Stimulated activated naive CD8-positive, alpha-beta T cell treated with anti-CD3 and anti-CD28 coated beads, Interleukin-15, Interleukin-2, amounts not matched to agents 100 ng/mL and 50 ng/mL, for 24 hours (primary cell): ENCODE results near the gene CPLX3.
A peak's percentile ranks its signal among the peaks of the same experiment; 100 is the strongest.

Source experiments
- H3K27ac Mint-ChIP-seq: one replicate; pipeline ENCODE4 v1.8.0; 2021; ENCODE audit warnings: mild to moderate bottlenecking, mixed read lengths
- H3K27me3 Mint-ChIP-seq: one replicate; pipeline ENCODE4 v1.8.0; 2021; ENCODE audit warnings: mixed read lengths
- H3K36me3 Mint-ChIP-seq: one replicate; pipeline ENCODE4 v1.8.0; 2021; ENCODE audit warnings: low read depth, mixed read lengths
- H3K4me1 Mint-ChIP-seq: one replicate; pipeline ENCODE4 v1.8.0; 2021; ENCODE audit warnings: low read depth, mixed read lengths
- H3K4me3 Mint-ChIP-seq: one replicate; pipeline ENCODE4 v1.8.0; 2021; ENCODE audit warnings: mild to moderate bottlenecking, mixed read lengths
- H3K9me3 Mint-ChIP-seq: one replicate; pipeline ENCODE4 v1.8.0; 2021; ENCODE audit warnings: mixed read lengths

CPLX3 gene

DNA sequence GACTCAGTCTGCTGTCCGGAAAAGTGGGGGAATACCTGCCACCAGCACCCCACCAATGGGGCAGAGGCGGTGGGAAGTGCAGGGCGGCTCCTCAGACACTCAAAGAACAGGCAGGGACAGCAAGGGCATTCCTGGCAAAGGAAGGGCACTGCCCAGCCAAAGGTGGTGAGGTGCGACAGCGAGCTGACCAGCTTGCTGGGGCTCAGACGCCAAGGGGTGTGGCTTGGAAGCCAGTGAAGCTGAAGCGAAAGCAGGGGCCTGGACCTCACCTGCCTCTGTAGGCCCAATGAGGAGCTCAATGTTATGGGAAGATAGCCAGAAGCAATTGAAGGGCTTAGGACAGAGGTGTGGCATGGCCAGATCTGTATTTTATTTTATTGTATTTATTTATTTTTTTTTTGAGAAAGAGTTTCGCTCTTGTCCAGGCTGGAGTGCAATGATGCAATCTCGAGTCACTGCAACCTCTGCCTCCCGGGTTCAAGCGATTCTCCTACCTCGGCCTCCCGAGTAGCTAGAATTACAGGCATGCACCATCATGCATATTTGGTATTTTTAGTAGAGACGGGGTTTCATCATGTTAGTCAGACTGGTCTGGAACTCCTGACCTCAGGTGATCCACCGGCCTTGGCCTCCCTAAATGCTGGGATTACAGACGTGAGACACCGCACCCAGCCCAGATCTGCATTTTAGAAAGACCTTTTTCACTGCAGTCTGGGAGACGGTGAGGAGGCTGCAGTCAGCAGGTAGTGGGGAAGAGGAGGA lies 18.2 kb upstream of the CPLX3 start:
- no peaks in the 10 kb centered on the region for H3K9me3 Mint-ChIP-seq
- peaks cover 13% of the 10 kb centered on the region for H3K36me3 Mint-ChIP-seq
- no peak overlapping the region for H3K4me3 Mint-ChIP-seq
- peaks cover 39% of the 10 kb centered on the region for H3K4me1 Mint-ChIP-seq
- no peaks in the 10 kb centered on the region for H3K27me3 Mint-ChIP-seq
- peak overlapping the region; percentile 66 for H3K27ac Mint-ChIP-seq

GRCh38 chr15:74808840-74809229 lies 17.6 kb upstream of the CPLX3 start:
- Mint-ChIP-seq H3K36me3 (peaks cover 11% of the 10 kb centered on the region), H3K4me1 (peaks cover 38% of the 10 kb centered on the region), H3K27ac (no peak overlapping the region), H3K9me3 (no peaks in the 10 kb centered on the region), H3K4me3 (no peak overlapping the region), H3K27me3 (no peaks in the 10 kb centered on the region)

- Mint-ChIP-seq H3K27me3 (no peaks in the 10 kb centered on the region), H3K9me3 (no peaks in the 10 kb centered on the region), H3K4me3 (no peak overlapping the region), H3K4me1 (peaks cover 34% of the 10 kb centered on the region), H3K27ac (no peak overlapping the region), H3K36me3 (peaks cover 7% of the 10 kb centered on the region)
Measured at GRCh38 chr15:74809242-74809641, 17.2 kb upstream of the CPLX3 start.

GRCh38 chr15:74809956-74810355 lies 16.5 kb upstream of the CPLX3 start:
- Mint-ChIP-seq H3K4me1 (peaks cover 31% of the 10 kb centered on the region), H3K27ac (no peak overlapping the region), H3K9me3 (no peaks in the 10 kb centered on the region), H3K27me3 (no peaks in the 10 kb centered on the region), H3K4me3 (no peak overlapping the region), H3K36me3 (peaks cover 1% of the 10 kb centered on the region)

DNA sequence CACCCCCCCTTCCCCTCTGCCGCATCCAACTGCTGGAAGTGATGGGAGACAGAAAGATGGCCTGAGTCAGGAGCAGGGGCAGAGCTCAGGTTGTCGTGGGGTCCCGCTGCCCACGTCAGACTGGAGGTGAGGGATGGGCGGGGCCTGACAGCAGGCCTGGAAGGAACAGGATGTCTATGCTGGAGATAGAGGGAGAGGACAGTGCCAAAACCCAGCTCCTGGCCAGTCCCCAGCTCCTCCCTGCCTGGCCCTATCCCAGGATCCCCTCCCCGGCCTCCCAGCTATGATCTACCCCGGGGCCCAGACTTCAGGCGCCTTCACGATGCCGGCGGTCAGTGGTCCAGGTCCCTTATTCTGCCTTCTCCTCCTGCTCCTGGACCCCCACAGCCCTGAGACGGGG lies 13.9 kb upstream of the CPLX3 start, which contains the start of gene LMAN1L:
Gene LMAN1L, plus strand, starts transcription at position 303 of the 400 bp plus-strand sequence. Its CDS starts 20 bp downstream, at position 323.
- H3K4me1 Mint-ChIP-seq, result peaks cover 17% of the 10 kb centered on the region
- no peaks in the 10 kb centered on the region for H3K9me3 Mint-ChIP-seq
- no peak within 1 kb of the TSS for H3K27ac Mint-ChIP-seq
- no peaks in the 10 kb centered on the region for H3K36me3 Mint-ChIP-seq
- no peaks in the 10 kb centered on the region for H3K27me3 Mint-ChIP-seq
- H3K4me3 Mint-ChIP-seq, result no peak within 1 kb of the TSS

GRCh38 chr15:74815121-74815934 lies 11.1 kb upstream of the CPLX3 start:
- H3K27ac Mint-ChIP-seq, result no peak overlapping the region
- no peaks in the 10 kb centered on the region for H3K36me3 Mint-ChIP-seq
- H3K4me1 Mint-ChIP-seq, result peaks cover 14% of the 10 kb centered on the region
- no peak overlapping the region for H3K4me3 Mint-ChIP-seq
- H3K27me3 Mint-ChIP-seq, result no peaks in the 10 kb centered on the region
- no peaks in the 10 kb centered on the region for H3K9me3 Mint-ChIP-seq

- no peaks in the 10 kb centered on the region for H3K27me3 Mint-ChIP-seq
- no peaks in the 10 kb centered on the region for H3K36me3 Mint-ChIP-seq
- H3K9me3 Mint-ChIP-seq, result no peaks in the 10 kb centered on the region
- no peak overlapping the region for H3K27ac Mint-ChIP-seq
- no peak overlapping the region for H3K4me3 Mint-ChIP-seq
- H3K4me1 Mint-ChIP-seq, result peaks cover 14% of the 10 kb centered on the region
Measured at GRCh38 chr15:74815961-74816360, 10.5 kb upstream of the CPLX3 start.

DNA sequence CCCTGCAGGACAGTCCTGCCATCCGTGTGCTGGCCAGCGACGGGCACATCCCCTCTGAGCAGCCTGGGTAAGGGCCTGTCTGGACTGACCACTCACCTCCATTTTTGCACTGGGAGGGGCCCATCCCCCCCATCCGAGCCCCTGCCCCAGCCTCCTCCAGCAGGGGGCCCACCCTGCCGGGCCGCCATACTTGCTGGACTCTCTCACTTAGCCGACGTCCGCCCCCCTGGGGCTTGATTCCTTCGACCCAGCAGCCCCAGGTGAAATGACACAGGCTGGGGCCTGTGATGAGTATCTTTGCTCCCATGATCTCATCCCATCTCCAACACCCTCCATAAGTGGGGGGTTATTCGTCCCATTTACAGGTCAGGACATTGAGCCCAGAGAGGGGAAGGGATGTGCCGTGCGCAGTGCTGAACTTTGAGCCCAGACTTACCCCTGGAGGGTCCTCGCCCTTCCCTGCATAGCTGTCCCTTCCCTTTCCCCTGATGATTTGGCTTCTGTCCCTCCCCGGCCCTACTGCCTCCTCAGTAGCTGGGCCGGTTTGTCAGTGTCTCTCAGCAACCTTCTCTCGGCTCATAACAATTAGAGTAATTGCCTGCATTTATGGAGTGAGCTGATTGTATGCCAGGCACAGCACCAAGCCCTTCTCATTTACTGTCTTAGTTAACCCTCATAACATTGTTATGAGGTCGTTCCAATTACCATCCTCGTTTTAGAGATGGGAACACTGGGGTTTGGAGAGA lies 9.6 kb upstream of the CPLX3 start:
- Mint-ChIP-seq H3K27me3 (no peaks in the 10 kb centered on the region), H3K27ac (no peak overlapping the region), H3K4me1 (peaks cover 14% of the 10 kb centered on the region), H3K9me3 (no peaks in the 10 kb centered on the region), H3K4me3 (no peak overlapping the region), H3K36me3 (no peaks in the 10 kb centered on the region)

DNA sequence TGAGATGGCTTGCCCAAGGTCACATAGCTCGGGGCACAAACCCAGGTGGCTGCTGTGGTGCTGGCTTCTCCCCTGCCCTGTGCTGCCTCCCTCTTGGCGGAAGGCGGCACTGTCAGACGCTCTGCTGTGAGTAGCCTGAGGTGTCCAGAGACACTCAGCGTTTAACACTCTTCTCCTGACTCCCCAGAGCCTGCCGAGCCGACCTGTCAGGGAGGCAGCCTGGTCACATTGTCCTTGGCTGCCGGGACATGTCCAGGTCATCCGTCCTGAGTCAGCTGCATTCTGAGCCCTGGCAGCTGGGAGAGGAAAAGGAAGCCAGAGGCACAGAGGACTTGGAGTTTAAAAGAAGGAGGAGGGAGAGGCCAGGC lies 9.1 kb upstream of the CPLX3 start:
- no peaks in the 10 kb centered on the region for H3K9me3 Mint-ChIP-seq

GRCh38 chr15:74820056-74820455 lies 6.4 kb upstream of the CPLX3 start:
- H3K4me3 Mint-ChIP-seq, result no peak overlapping the region
- no peaks in the 10 kb centered on the region for H3K36me3 Mint-ChIP-seq
- peaks cover 14% of the 10 kb centered on the region for H3K4me1 Mint-ChIP-seq
- no peaks in the 10 kb centered on the region for H3K9me3 Mint-ChIP-seq
- peaks cover 8% of the 10 kb centered on the region for H3K27me3 Mint-ChIP-seq
- H3K27ac Mint-ChIP-seq, result no peak overlapping the region

More for the DNA sequence above, 9.1 kb upstream of the CPLX3 start:
- H3K27ac Mint-ChIP-seq, result no peak overlapping the region
- H3K4me3 Mint-ChIP-seq, result no peak overlapping the region
- peaks cover 14% of the 10 kb centered on the region for H3K4me1 Mint-ChIP-seq
- no peaks in the 10 kb centered on the region for H3K36me3 Mint-ChIP-seq
- no peaks in the 10 kb centered on the region for H3K27me3 Mint-ChIP-seq

DNA sequence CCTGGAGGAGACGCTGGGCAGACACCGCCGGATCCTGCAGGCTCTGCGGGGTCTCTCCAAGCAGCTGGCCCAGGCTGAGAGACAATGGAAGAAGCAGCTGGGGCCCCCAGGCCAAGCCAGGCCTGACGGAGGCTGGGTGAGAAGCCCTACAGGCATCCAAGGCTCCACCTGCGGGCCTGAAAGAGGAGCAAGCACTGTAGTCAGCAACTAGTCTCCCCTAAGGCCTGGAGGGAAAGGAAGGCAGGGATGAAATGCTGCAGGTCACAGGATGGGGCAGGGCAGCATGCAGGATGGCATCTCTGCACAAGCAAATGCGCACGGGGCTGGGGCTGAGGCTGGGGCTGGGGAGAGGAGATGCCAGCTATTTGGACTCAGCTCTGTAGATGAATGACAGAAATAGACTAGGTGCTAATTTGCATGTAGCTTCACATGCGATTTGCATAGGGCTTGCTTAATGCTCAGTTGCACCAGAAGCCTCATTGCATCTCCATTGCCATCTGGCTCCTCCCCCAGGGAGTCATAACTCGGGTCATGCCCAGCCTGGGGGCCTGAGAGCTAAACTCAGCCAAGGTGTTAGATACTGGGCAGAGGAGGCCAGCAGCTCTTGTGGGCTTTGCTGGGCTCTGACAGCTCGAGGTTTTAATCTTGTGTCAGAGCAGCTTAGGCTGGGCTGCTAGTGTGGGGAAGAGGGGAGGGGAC lies 5.2 kb upstream of the CPLX3 start:
- no peaks in the 10 kb centered on the region for H3K9me3 Mint-ChIP-seq
- no peak overlapping the region for H3K27ac Mint-ChIP-seq
- H3K4me3 Mint-ChIP-seq, result no peak overlapping the region
- peaks cover 14% of the 10 kb centered on the region for H3K27me3 Mint-ChIP-seq
- peaks cover 14% of the 10 kb centered on the region for H3K4me1 Mint-ChIP-seq
- no peaks in the 10 kb centered on the region for H3K36me3 Mint-ChIP-seq

DNA sequence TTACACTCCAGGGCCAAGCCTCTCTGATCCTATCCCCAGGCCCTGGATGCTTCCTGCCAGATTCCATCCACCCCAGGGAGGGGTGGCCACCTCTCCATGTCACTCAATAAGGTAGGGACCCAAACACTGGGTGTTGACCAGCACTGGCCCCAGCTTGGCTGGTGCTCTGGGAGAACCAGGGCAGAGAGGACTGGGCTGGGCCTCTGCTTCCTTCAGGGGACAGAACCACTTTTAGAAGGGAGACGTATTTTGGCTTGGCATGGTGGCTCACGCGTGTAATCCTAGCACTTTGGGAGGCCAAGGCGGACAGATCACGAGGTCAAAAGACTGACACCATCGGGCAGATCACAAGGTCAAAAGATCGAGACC lies 4.7 kb upstream of the CPLX3 start:
- Mint-ChIP-seq H3K36me3 (no peaks in the 10 kb centered on the region), H3K9me3 (no peaks in the 10 kb centered on the region), H3K4me3 (no peak overlapping the region)

DNA sequence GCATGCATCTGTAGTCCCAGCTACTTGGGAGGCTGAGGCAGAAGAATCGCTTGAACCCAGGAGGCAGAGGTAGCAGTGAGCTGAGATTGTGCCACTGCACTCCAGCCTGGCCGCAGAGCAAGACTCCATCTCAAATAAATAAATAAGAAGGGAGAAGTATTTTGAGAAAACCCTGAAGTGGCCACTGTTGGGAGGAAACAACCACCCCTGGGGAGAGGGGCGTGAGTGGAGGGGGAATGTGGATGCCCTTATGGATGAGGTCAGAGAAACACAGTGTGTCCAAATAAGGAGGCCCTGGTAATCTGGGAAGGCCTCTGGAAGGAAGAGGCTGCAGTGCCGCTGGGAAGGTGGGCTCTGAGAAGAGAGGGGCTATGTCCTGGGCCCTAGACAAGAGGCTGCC lies 4.2 kb upstream of the CPLX3 start:
- Mint-ChIP-seq H3K4me3 (no peak overlapping the region), H3K36me3 (no peaks in the 10 kb centered on the region), H3K27me3 (peaks cover 18% of the 10 kb centered on the region), H3K4me1 (peaks cover 14% of the 10 kb centered on the region), H3K27ac (no peak overlapping the region), H3K9me3 (no peaks in the 10 kb centered on the region)

More for the DNA sequence above, 4.7 kb upstream of the CPLX3 start:
- H3K27ac Mint-ChIP-seq, result no peak overlapping the region
- peaks cover 14% of the 10 kb centered on the region for H3K27me3 Mint-ChIP-seq
- peaks cover 14% of the 10 kb centered on the region for H3K4me1 Mint-ChIP-seq

DNA sequence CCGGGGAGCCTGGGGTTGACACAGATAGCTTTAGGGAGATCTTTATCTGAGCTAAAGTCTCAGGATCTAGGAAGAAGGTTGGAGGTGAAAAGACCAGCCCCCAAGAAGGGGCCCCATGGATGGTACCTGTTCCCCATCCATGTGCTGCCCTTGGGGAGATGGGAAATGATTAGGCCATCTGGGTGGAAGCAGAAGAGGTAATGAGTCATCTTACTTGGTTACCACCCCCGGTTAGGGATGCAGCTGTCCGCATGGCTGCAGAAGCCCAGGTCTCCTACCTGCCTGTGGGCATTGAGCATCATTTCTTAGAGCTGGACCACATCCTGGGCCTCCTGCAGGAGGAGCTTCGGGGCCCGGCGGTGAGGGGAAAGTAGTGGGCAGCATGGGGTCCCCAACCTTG lies 3.1 kb upstream of the CPLX3 start:
- Mint-ChIP-seq H3K4me1 (peaks cover 14% of the 10 kb centered on the region), H3K27ac (no peak overlapping the region), H3K4me3 (no peak overlapping the region), H3K36me3 (no peaks in the 10 kb centered on the region), H3K9me3 (no peaks in the 10 kb centered on the region), H3K27me3 (peaks cover 28% of the 10 kb centered on the region)
